ENCODE results near the gene SLC34A1. TPM values are rescaled to one million over a fixed set of nuclear protein-coding genes. Genes with fewer than 3 reads are reported as not detected.

SLC34A1 gene
- total and polyA plus RNA-seq, 2 of the 13 experiments (the other 11 are each of a cell fraction or from before 2014, with no cell fraction given), result 0.03 to 0.20 TPM

GRCh38 chr5:177425801-177426565 is 41.7 kb downstream of the SLC34A1 start (continued):
- TF ChIP-seq KDM5A (IDR thresholded peaks at IDR 0.05; ENCODE audit: borderline replicate concordance, low read length) (peak; percentile 62; the same call in 1 of the 2 replicates), AHR (CRISPR knock-in tag; IDR thresholded peaks at IDR 0.05) (peak; percentile 24; the same call in 1 of the 2 replicates), NCOA2 (CRISPR knock-in tag; IDR thresholded peaks at IDR 0.05) (0 out of 2 replicates have a peak, but pooled peaks have one; percentile 22), ZNF354B (CRISPR knock-in tag; IDR thresholded peaks at IDR 0.05) (peak; percentile 29; the same call in 1 of the 2 replicates), ZBTB7A (CRISPR knock-in tag; IDR thresholded peaks at IDR 0.05) (no peak), ZFP90 (CRISPR knock-in tag; IDR thresholded peaks at IDR 0.05; ENCODE audit: borderline replicate concordance) (0 out of 2 replicates have a peak, but pooled peaks have one; percentile 33), TEF (CRISPR knock-in tag; IDR thresholded peaks at IDR 0.05) (no peak), ZHX2 (IDR thresholded peaks at IDR 0.05; ENCODE audit: low read depth) (no peak; the same call in 1 of the 2 replicates), ZHX2 (CRISPR knock-in tag; IDR thresholded peaks at IDR 0.05; ENCODE audit: borderline replicate concordance) (peak; percentile 61; the same call in 1 of the 2 replicates), PRDM10 (CRISPR knock-in tag; IDR thresholded peaks at IDR 0.05; ENCODE audit: low read depth) (peak; percentile 25), MAX (IDR thresholded peaks at IDR 0.05) (peak; percentile 74; the same call in 1 of the 2 replicates), SIX1 (CRISPR knock-in tag; IDR thresholded peaks at IDR 0.05; ENCODE audit: borderline replicate concordance) (0 out of 2 replicates have a peak, but pooled peaks have one; percentile 29), TBX2 (CRISPR knock-in tag; IDR thresholded peaks at IDR 0.05; ENCODE audit: borderline replicate concordance) (peak; percentile 42), NFATC3 (CRISPR knock-in tag; IDR thresholded peaks at IDR 0.05) (no peak), ZNF547 (CRISPR knock-in tag; IDR thresholded peaks at IDR 0.05) (peak; percentile 20; the same call in 1 of the 2 replicates), ZMYM3 (CRISPR knock-in tag; IDR thresholded peaks at IDR 0.05) (peak; percentile 99)
